ENCODE data around the gene RPRD1B.
"Not testable (repeated sequence)": the region's sequence is repeated elsewhere in the genome, so short reads cannot be mapped to it uniquely, and the experiment has no call there.

The RPRD1B gene

DNA sequence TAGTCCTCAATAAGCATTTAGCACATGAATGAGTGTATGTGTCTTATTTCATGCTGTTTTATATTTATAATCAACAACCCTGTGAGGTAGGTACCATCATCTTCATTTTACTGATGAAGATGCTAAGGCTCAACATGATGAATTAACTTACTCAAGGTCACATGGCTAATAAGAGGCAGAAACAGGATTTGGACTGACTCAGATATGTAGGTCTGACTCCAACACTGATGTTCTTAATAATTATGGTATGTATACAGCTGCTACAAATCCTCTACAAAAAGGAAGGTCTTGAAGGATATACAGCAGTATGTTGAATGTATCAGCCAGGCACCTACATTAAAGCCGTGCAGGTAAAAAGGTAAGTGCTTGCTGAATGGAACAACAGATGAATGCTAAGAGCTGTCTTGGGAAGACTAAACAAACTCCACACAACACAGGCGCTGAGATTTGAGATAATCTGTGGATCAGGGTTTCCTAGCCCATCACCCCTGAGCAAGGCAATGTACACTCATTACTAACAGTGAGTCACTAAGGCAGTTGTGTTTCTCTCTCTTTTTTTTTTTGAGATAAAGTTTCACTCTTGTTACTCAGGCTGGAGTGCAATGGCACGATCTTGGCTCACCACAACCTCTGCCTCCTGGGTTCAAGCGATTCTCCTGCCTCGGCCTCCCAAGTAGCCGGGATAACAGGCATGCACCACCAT, 32.2 kb upstream of the RPRD1B start:
- DNase-seq = no peak

DNA sequence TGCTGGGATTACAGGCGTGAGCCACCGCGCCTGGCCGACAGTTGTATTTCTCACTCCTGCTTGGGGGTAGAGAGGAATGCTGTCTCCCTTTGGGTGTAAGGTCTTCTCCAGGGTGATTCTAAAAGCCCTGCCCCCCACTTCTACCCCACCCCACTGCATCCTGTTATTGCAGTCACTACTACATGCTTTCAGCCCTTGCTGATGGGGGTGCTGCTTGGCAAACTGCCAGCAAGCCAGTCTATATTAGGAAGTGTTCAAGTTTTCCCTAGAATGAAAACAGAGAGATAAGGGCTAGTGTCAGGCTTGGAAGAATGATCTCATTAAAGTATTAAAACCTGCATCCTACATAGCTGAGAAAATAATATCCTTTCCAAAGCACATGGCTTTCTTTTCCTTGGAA, 31.6 kb upstream of the RPRD1B start:
- DNase-seq = no peak

DNA sequence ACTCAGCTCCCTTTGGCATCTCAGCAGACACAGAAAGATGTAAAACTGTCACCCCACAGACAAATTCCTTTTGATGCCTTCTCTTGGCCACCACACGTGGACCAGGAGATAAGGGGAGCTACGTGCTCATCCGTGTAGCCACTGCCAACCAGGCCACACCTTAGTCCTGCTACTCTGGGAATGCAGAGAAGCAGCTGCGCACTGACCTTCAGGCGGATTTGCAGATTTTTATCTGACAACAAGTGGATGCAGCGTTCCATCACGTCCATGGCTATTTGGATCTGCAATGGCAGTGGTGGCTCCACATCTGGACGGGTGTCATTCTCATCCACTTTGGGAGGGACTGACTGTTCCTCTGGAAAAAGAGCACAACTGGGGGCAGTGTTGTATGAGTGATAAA, 31.1 kb upstream of the RPRD1B start:
- DNase-seq = no peak

DNA sequence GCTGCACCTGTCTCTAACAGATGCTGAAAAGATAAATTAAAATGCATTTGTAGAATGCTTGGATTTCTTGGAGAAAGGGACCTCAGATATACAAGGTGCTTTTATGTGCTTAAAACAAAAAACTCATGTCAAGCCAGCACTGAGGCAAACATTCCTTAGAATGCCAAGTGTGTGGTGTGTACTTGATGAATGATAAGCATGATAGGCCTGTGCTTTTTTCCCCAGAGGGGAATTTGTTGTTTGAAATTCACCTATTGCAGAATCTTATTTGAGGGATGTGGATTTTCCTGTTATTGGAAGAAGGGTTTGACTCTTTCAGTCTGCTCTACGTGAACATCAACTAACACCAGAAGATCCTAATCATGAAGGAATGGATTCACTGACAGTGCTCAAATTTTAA, 29.1 kb upstream of the RPRD1B start:
- DNase-seq = no peak

DNA sequence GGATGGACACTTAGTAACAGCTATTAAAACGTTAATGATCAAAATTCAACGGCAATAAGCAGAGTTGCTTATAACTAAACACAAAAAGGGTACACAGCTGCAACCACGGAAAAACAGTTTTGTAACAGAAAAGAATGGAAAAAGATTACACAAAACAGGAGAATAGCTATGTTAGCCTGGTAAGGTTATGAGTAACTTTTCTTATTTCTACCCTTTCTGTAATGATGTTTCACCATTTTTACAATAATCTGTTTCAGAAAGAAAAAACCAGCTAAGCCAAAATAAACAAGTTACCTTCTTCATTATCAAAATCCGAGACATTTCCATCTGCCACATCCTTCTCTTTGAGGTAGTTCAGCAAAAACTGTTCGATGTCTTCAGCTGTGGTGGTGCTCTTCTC, 27.6 kb upstream of the RPRD1B start:
- DNase-seq = no peak

DNA sequence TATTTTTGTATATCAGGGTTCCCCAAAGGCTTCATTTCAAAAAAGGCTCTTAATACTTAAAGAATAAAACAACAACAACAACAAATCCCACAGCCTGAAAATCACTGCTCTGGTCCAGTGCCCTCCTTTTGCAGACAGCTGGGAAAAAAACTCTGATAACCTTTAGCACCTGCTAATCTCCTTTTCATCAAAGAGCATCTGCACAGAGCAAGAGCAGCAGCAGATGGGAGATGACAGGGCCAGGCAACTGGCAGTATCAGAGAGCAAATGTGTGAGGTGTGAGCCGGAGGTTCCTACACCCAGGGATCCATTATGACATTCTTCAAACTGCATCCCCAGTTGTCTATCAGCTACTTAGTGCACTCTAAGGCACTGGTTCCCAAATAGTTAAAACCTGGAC, 26.0 kb upstream of the RPRD1B start:
- DNase-seq = no peak

DNA sequence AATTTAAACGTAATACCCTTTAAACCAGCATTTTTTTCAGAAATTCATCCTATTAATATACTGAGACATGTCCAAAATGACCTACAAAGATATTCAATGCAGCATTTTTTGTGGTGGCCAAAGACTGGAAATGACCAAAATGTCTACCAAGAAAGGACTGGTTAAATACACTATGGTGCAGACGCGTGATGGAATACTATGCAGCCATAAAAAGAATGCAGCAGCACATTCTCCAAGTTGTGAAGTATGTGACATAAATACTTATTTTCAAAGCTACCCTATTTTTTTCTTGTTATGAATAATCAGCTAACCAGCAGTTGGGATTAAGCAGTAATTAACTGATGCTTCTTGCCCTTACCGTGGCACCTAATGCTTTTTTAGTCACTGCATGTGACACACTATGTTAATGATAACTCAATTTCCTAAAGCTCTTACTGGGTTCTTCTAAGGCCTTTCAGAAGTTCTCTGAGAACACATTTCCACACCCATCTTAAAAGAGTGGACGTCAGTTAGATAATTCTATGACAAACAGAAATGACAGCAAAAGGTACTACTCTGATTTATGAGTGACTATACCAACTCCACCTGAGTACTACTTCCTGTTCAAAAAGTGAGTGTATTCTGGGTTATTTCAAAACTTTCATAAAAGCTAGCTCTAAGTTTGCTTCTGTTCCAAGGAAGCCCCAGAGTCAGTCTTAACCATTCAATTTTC, 25.2 kb upstream of the RPRD1B start:
- DNase-seq = no peak

DNA sequence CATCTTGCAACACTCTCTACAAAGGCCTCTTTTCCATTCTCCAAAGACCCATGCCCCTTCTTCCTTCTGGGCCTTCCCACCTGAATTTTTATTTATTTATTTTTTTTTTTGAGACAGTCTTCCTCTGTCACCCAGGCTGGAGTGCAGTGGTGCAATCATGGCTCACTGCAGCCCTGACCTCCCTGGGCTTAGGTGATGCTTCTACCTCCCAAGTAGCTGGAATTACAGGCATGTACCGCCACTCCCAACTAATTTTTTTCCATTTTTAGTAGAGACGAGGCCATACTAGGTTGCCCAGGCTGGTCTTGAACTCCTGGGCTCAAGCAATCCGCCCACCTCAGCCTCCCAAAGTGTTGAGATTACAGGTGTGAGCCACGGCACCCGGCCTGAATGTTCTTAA, 24.1 kb upstream of the RPRD1B start:
- not testable (repeated sequence) for DNase-seq

DNA sequence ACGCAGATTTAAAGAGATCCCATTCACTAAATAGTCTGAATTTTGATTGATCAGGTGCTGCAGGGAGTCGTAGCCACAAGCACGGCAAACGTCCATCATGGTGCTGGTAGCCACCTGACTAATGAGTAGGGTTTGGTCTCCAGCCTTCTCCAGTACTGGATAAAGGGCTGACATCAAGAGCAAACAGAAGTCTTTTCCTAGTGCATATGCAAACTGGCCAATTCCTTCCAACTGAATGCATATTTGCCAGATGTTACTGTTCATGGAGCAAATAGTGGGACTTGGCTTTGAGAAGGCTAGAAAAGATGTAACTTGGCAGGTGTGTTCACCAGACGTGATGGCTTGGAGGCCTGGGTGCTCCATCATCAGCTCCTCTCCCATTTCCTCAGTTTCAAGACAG, 21.9 kb upstream of the RPRD1B start:
- no peak for DNase-seq

DNA sequence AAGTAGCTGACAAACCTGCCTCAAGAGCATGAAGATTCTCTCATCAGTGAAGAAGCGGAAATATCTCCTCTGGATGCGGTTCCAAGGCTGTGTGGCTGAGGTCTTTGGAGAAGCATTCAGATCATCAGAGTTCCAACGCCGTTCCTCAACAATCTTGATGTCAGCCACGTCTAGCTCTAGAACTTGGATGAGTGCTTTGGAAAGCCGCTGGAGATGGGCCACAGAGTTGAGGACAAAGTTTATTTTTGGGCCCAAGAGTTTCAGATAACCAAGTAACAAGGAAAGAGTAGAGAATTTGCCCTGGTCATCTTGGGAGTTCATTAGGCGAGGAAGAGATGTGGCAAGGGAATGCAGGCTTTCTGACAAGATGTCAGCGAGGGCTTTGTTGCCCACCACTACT, 21.2 kb upstream of the RPRD1B start:
- DNase-seq = no peak

DNA sequence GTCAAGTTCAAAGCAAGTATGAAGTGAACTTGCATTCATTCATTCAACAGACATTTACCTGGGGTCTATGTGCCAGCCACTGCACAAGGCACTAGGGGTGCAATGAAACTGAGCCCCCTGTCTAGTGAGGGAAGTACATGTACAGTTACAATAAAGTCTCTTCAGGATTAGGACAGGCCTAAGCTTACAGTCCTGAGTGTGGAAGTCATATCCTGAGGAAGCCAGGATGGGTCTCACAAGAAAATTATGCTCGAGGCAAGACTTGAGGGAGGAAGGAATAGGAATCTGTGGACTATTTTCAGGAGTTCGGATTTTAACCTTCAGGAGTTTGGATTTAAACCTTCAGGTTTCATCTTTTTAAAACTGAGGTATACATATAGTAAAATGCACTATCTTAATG, 19.7 kb upstream of the RPRD1B start:
- DNase-seq = no peak

DNA sequence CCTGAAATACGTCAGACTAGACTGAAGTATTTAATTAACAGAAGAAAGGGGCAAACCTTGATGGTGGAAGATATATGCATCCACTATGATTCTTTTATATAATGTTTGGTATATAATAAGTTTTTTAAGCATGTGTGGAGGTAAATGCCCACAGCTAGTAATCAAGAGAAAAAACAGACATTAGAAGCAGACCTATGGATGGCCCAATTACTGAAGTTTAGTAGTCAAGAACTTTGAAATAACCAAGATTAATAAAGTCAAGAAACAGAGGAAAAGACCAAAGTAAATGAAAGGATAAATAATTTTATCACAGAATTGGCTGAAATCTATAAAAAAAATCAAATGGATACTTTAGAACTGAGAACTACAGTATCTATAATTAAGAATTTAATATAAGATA, 15.6 kb upstream of the RPRD1B start:
- no peak for DNase-seq

DNA sequence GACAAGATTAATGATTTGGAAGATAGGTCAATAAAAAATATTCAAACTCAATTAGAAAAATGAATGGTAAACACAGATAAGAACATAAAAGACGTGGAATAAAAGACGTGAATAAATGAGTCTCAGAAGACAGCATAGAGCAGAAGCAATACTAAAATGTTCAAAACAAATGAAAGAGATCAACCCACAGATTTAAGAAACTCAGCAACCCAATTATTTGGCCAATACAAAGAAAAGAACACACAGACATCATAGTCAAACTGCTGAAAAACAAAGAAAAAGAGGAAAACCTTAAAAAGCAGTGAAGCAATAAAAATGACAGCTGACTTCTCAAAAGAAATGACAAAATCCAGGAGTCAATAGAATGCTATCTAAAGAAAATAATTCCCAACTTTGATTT, 15.2 kb upstream of the RPRD1B start:
- no peak for DNase-seq

DNA sequence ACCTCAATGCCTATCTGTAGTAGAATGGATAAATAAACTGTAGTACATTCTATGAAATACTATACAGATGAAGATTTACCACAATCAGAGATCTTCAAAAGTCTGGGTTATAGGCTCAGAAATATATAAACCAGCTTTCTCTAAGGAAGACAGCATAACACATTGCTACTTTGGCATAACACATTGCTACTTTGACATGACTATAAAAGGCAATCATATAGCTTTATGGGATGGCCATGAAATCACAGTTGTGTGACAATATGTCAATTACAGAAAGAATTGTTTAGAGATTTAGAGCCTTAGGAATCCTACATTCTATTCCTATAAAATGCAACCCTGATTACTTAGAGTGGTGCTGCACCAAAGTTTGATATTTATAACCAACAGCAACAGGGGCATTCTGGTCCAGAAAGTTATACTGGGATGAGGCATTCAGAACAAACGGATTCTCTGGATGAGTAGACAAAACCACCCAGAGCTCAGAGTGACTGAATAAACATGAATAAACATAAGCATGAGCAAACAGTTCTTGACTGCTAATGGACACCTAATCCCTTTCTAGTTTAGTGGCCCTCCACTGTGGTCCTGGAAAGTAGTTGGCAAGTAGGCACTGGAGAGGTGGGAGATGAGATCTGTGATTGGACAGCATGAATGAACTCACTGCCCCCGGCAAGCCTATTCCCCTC, 12.3 kb upstream of the RPRD1B start:
- DNase-seq = no peak

DNA sequence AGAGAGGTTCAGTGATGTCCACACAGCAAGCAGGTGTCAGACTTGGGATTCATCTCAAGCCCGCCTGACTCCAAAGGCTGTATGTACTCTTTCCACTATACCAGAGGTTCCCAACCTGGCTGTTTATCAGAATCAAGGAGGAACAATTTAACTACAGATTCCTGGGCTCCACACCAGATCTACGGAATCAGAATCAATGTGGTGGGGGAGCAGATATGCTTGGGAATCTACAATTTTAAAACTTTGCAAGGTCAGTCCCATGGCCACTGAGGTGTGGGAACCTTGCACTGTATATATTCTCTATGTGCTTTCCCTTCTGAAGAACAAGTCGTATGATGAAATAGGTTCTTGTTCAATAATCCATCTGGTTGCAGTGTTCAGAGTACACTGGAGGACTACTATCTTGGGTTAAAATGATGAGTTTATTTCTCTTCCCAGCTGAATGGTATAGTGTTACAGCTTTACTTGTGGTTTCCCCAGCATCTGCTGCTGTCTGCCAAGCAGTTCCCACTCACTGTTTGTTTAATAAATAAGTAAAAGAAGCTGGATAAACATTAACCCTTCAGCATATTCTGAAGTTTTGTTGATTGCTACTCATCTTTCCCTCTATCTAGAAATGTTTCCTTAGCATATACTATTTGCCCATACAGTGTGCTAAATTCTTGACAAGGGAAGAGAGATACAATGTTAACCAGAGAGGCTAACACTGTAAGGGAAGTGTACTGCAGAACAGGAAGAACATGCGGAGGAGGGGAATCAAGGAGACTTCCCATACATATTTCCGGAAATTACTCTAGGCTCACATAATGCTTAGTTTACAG, 10.2 kb upstream of the RPRD1B start:
- DNase-seq = no peak

DNA sequence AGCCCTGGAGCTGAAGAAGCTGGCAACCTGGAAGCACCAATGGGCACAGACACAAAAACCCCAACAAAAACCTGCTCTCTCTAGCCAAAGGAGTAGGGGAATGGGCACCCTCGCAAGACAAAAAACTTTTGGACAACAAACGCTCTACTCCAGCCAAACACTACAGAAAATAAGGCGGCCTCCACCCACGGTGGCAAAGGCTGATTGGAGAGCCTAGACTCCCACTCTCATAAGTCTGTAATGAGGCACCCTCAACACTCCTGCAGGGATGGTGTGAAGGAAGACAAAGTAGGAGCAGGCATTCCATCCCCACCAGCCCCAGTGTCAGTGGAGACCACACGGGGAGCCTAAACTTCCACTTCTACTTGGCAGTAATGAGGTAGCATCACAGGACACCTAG, 9.1 kb upstream of the RPRD1B start:
- DNase-seq = no peak

DNA sequence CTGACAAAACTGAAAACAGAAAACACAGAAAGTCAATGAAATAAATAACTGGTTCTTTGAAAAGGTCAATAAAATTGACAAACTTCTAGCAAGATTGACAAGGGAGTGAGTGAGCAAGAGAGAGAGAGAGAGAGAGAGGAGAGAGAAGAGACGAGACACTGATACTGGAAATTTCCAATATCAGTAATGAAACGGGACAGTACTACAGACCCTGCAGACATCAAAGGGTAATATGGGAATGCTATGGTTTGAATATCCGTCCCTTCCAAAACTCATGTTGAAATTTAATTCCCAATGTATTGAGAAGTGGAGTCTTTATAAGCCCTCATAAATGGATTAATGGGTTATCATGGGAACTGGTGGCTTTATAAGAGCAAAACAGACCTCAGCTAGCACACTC, 4.1 kb upstream of the RPRD1B start:
- DNase-seq = no peak

DNA sequence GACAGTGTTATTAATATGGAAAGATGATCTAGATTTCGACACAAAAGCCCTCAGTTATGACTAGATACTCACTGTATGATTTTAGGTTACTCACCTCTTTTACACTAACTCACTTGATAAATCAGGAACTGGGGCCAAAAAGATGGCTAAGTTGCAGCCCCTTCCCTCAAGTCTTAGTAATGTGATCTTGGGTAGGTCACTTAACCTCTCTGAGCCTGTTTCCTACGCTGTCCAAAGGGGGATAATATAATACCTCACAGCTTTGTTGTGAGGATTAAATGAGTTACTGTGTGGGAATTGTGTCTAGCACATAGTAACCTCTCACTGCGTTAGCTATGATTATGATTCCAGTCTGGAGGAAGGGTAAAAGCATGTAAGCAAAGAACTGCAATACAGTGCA, 1.6 kb upstream of the RPRD1B start:
- DNase-seq = no peak

DNA sequence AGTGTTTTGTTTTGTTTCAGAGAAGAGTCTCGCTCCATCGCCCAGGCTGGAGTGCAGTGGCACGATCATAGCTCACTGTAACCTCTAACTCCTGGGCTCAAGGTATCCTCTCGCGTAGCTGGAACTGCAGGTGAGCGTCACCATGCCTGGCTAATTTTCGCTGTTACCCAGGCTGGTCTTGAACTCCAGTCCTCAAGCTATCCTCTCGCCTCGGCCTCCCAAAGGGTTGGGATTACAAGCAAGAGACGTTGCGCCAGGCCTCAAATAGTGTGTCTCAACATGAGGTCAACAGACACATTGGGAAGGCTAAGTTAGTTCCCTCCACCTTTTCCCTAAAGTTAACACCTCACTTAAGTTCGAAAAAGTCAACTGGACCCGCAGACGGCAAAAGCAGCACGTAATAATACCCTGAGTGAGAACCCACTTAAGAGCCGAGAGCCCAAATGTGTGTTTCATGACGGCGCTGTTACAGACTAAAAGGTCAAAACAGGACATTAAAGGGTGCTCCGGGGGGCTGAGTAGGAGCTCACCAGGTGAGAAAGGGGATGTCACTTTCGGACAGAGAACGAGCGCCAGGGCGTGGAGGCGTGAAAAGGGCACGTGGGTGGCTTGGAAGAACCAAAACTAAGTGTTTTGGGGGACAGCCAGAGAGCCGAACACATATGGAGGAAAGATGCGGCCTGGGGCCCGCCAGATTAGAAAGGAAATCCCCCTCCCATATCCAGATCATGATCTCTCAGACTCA, 789 bp upstream of the RPRD1B start:
- peak; percentile 71 for DNase-seq

DNA sequence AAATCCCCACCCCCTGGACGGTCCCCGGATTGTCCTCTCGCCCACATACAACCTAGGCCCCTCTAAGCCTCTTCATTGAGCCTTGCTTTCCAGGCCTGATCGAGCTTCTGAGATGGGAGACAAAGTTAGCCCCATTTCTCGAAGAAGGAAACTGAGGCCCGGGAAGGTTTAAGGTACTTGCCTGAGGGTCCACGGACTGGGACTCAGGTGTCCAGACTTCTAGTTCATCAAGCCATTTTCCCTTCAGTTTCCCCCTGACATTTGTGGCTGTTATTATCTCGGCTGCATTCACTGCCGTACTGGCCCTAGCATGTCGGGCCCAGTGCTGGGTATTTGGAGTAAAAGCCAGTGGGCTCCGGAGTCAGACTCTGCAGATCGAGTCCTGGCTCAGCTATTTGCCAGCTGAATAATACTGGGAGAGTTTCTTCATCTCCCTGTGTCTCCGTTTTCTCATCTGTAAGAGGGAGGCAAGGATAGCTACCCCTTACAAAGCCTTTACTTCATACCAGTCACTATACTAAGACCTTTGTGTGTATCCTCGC, 633 bp downstream of the RPRD1B start:
- DNase-seq = peak; percentile 15

DNA sequence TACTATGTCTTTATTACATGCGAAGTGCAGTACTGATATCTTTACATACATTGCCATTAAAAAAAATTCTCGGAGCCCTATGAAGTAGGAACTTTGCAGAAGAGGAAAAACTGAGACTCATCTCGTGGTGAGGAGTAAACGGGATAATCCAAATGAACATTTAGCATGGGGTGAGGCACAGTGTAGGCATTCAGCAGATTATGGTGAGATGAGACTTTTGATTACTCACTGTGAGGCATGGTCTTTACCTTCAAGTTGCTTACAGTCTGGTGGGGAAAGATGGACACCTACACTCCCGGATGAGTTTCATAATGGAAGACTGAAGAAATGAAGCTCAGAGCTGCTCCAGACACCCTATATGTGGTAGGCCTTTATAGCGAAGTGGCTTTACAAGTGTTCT, 1.4 kb downstream of the RPRD1B start:
- no peak for DNase-seq

DNA sequence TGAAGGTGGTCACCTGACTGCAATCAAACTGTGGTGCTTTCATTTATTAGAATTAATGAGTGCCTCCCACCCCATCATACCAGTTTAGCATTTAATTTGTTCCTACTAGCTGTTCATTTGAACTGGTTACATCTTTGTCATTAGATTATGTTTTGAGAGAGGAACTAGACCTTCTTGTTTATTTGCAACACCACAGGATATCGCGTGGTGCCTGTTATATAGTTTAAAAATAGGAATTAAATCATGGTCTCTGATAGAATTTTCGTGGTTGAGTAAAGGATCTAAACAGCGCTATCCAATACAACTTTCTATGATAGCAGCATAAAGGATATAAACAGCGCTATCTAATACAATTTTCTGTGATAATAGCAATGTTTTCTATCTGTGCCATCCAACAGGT, 2.8 kb downstream of the RPRD1B start:
- DNase-seq = no peak

All from NCI-H69 (cell line).